Natural killer cell (primary cell): ENCODE results near the gene NOMO2. TPM values are rescaled to one million over a fixed set of nuclear protein-coding genes. Genes with fewer than 3 reads are reported as not detected.
"Not testable (repeated sequence)": the region's sequence is repeated elsewhere in the genome, so short reads cannot be mapped to it uniquely, and the experiment has no call there.

ENCODE experiments used
- ATAC-seq, 3 donors: fragments of 150-1000 bp in 2 of 3; fragments of 200-7000 bp in 1 of 3; cut with Tn5 transposase; 1 replicate in 1 of 3; 2 replicates in 2 of 3; pipeline ENCODE4 v1.10.0; 2021; ENCODE audit warnings: mild to moderate bottlenecking in 2 of 3, moderate library complexity in 2 of 3
- DNase-seq, 2 donors: peaks; one replicate each; pipeline versions ENCODE4 v3.0.0 to v3.0.0-alpha.2; 2013 to 2021; ENCODE audit warnings: mixed read lengths in 1 of 2
- H3K27ac ChIP-seq: one replicate; pipeline ENCODE4 v1.5.1; 2013; ENCODE audit warnings: mild to moderate bottlenecking, low read length
- H3K27me3 ChIP-seq: one replicate; pipeline ENCODE4 v1.6.1; 2013; ENCODE audit warnings: low read length; ENCODE audit not compliant: control insufficient read depth, insufficient read depth
- H3K36me3 ChIP-seq: one replicate; pipeline ENCODE4 v1.6.1; 2013; ENCODE audit warnings: low read length; ENCODE audit not compliant: control insufficient read depth, insufficient read depth
- H3K4me1 ChIP-seq: one replicate; pipeline ENCODE4 v1.6.1; 2013; ENCODE audit warnings: low read length; ENCODE audit not compliant: control insufficient read depth, insufficient read depth
- H3K4me3 ChIP-seq: one replicate; pipeline ENCODE4 v1.5.1; 2013; ENCODE audit warnings: low read length
- H3K9me3 ChIP-seq: one replicate; pipeline ENCODE4 v1.6.1; 2013; ENCODE audit warnings: low read length; ENCODE audit not compliant: control insufficient read depth, insufficient read depth
- H3K27ac Mint-ChIP-seq, 2 donors: one replicate each; pipeline ENCODE4 v1.8.0; 2022; ENCODE audit warnings: mild to moderate bottlenecking in 2 of 2, mixed read lengths in 2 of 2, moderate library complexity in 1 of 2
- H3K27me3 Mint-ChIP-seq, 2 donors: one replicate each; pipeline ENCODE4 v1.8.0; 2022; ENCODE audit warnings: low read depth in 2 of 2, mixed read lengths in 2 of 2
- H3K36me3 Mint-ChIP-seq: one replicate; pipeline ENCODE4 v1.8.0; 2022; ENCODE audit warnings: mixed read lengths
- H3K4me1 Mint-ChIP-seq, 2 donors: one replicate each; pipeline ENCODE4 v1.8.0; 2022; ENCODE audit warnings: mixed read lengths in 2 of 2
- H3K4me3 Mint-ChIP-seq: one replicate; pipeline ENCODE4 v1.8.0; 2022; ENCODE audit warnings: mild to moderate bottlenecking, moderate library complexity, mixed read lengths
- H3K9me3 Mint-ChIP-seq, 2 donors: one replicate each; pipeline ENCODE4 v1.8.0; 2022; ENCODE audit warnings: mixed read lengths in 2 of 2
- WGBS: methylation state at CpG from one replicate; pipeline ENCODE4 v1.1.7; 2013; ENCODE audit warnings: missing lambda C conversion rate; ENCODE audit not compliant: insufficient coverage; 5-methylcytosine and 5-hydroxymethylcytosine counted together
- intact Hi-C: fragments of 100-400 bp; cut with micrococcal nuclease; formaldehyde crosslinking; loops from one replicate; pipeline ENCODE4 v1.14.2; 2022
- total RNA-seq, 4 donors: library from RNA; stranded (reverse); fragments of 120-200 nt in 1 of 4; gene quantifications; one replicate each; pipeline versions ENCODE4 v1.2.3 to v1.2.4, GENCODE V29; 2013 to 2022

Gene NOMO2
- total RNA-seq, 3 donors from 2014 or later (not counting 1 experiment from before 2014, with no cell fraction given), result 67.7 to 105 (median 73.5) TPM

DNA sequence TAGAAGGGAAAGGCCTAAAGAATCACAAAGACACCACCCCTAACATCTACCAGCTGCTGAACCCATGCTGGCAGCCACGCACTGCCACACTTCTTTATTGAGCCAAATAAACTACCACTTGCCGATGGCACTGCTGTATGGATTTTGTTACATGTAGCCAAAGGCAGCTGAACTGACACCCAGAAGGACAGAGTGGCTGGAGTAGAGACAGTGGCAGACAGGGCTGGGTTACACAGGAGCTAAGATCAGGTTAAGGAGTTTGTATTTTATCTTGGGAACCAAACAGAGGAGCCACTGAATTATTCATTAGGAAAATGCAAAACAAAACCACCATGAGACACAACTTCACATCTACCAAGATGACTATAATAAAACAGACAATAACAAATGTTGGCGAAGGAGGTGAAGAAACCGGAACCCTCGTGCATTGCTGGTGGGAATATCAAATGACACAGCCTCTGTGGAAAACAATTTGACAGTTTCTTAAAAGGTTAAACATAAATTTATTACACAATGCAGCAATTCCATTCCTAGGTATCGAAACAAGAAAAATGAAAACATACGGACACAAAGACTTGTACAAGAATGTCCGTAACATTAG lies 35.9 kb downstream of the NOMO2 start:
- H3K36me3 Mint-ChIP-seq, H3K9me3 Mint-ChIP-seq, H3K4me3 ChIP-seq, DNase-seq, H3K27ac ChIP-seq, ATAC-seq, H3K9me3 ChIP-seq, H3K4me1 Mint-ChIP-seq, H3K4me3 Mint-ChIP-seq, H3K27ac Mint-ChIP-seq, H3K36me3 ChIP-seq, intact Hi-C loops, H3K27me3 Mint-ChIP-seq, H3K27me3 ChIP-seq, H3K4me1 ChIP-seq: not testable (repeated sequence)
- WGBS, result no CpG with 5 or more reads among the region's 8 CpGs

DNA sequence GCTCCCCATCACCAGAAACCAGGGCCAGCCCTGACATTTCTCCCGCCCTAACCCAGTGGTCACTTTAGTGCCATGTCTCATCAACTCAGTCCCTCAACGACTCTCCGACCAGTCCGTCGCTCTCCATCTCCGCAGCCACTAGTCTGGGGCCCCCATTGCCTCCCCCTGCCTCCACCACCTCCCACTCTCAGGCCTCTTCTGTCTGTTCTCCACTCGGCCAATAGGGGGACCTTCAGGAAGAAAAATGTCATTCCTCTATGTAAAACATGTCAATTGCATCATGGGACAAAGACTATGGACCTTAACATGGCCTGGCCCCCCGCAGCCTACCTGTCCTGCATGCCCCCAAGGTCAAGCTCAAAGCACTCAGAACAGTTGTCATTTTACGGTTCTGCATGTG lies 39.3 kb downstream of the NOMO2 start:
- H3K27me3 Mint-ChIP-seq, DNase-seq, H3K27me3 ChIP-seq, H3K4me1 Mint-ChIP-seq, intact Hi-C loops, ATAC-seq, H3K27ac Mint-ChIP-seq, H3K36me3 ChIP-seq, H3K9me3 Mint-ChIP-seq, H3K4me1 ChIP-seq, H3K9me3 ChIP-seq, H3K4me3 Mint-ChIP-seq, H3K4me3 ChIP-seq, H3K36me3 Mint-ChIP-seq, H3K27ac ChIP-seq: not testable (repeated sequence)
- no CpG with 5 or more reads among the region's 9 CpGs for WGBS

DNA sequence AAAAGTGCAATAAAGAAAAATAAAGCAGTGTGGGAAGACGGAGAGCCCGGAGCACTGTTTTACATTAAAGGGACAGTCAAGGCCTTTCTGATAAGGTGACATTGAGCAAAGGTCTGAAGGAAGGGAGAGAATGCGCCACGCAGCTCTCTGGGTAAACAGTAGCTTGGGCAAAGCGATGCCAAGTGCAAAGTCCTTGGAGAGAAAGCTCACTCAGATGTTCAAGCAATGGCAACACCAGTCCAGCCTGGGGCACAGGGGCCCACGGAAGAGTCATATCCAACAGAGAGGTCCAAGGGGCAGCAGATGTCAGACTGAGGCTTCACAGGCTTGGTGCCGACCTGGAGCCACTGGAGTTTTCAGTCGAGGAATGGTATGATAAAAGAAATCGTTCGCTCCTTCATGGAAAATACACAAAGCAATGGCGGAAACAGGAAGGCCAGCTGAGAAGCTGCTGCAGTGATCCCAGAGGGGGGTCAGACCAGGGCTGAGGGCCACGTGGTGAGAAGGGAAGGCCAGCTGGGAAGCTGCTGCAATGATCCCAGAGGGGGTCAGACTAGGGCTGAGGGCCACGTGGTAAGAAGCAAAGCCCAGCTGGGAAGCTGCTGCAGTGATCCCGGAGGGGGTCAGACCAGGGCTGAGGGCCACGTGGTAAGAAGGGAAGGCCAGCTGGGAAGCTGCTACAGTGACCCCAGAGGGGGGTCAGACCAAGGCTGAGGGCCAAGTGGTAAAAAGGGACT lies 40.3 kb downstream of the NOMO2 start:
- H3K9me3 Mint-ChIP-seq, intact Hi-C loops: not testable (repeated sequence)
- WGBS, result no CpG with 5 or more reads among the region's 15 CpGs

DNA sequence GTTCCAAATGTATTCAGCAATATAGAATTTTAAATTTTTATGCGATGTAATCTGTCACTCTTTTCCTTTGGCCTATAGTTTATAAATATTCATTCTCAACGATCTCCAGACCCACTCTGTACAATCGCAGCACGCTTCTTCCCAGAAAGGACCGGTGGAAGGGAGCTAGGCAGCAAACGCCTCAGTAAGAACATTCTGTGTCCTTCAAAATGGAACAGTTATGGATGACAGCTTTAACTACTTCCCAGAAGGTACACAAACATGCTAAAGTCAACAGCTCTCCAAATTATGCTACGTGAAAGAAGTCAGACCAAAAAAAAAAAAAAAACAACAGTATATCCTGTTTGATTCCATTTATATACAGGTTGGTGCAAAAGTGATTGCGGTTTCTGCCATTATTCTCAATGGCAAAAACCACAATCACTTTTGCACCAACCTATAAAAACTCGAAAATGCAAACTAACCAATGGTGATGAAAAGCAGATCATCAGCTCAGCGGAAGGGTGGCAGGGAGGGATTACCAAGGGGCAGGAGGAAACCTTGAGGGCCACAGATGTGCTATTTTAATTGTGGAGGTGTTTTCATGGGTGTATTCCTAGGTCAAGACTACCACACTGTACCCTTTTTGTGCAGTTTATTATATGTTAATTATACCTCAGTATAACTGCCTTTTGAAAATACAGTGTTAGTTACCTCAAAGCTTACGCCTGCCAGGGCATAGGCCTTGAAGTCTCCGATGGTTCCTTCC lies 43.2 kb downstream of the NOMO2 start:
- H3K36me3 Mint-ChIP-seq, H3K36me3 ChIP-seq, H3K27me3 ChIP-seq, H3K4me1 ChIP-seq, ATAC-seq, H3K4me3 Mint-ChIP-seq, H3K27ac Mint-ChIP-seq, intact Hi-C loops, H3K9me3 ChIP-seq, H3K27ac ChIP-seq, H3K27me3 Mint-ChIP-seq, H3K4me3 ChIP-seq, H3K9me3 Mint-ChIP-seq, H3K4me1 Mint-ChIP-seq, DNase-seq: not testable (repeated sequence)
- no CpG with 5 or more reads among the region's 12 CpGs for WGBS

More for the DNA sequence above, 40.3 kb downstream of the NOMO2 start:
- H3K9me3 ChIP-seq, H3K27ac Mint-ChIP-seq, H3K27me3 Mint-ChIP-seq, ATAC-seq, H3K27me3 ChIP-seq, H3K36me3 Mint-ChIP-seq, H3K4me1 ChIP-seq, H3K4me3 ChIP-seq, H3K4me1 Mint-ChIP-seq, H3K4me3 Mint-ChIP-seq, DNase-seq, H3K36me3 ChIP-seq, H3K27ac ChIP-seq: not testable (repeated sequence)

DNA sequence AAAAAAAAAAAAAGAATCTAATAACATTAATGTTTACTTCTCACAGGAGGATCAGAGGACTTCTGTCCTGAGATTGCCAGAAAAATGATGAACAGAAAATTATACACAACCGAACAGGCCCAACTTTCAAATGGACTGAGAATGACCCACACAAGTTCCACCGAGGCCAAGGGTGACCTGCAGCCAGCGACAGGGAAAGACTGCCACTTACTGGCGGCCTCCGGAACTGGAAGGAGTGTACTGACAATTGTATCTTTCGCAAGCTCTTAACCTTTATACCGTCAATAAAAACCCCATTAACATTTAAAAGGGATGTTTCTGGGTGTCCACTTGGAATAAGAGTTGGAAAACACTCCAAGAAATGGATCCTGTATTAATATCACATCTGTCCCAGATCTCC lies 63.5 kb downstream of the NOMO2 start:
- H3K9me3 Mint-ChIP-seq, H3K4me3 ChIP-seq, H3K27me3 ChIP-seq, DNase-seq, H3K27me3 Mint-ChIP-seq, H3K36me3 ChIP-seq, intact Hi-C loops, H3K4me1 Mint-ChIP-seq, H3K27ac Mint-ChIP-seq, H3K4me1 ChIP-seq, H3K9me3 ChIP-seq, H3K4me3 Mint-ChIP-seq, H3K27ac ChIP-seq, H3K36me3 Mint-ChIP-seq: not testable (repeated sequence)
- WGBS, result no CpG with 5 or more reads among the region's 7 CpGs
- peak; percentile 46 to 71 (median 59) for ATAC-seq

GRCh38 chr16:18497032-18497431 lies 64.9 kb downstream of the NOMO2 start:
- H3K27me3 Mint-ChIP-seq, H3K4me3 ChIP-seq, H3K36me3 ChIP-seq, H3K4me1 ChIP-seq, H3K27ac ChIP-seq, H3K27me3 ChIP-seq, intact Hi-C loops, H3K27ac Mint-ChIP-seq, DNase-seq, H3K9me3 ChIP-seq, H3K36me3 Mint-ChIP-seq, H3K4me1 Mint-ChIP-seq, ATAC-seq, H3K9me3 Mint-ChIP-seq, H3K4me3 Mint-ChIP-seq: not testable (repeated sequence)
- WGBS, result no CpG with 5 or more reads among the region's 5 CpGs

- DNase-seq, H3K4me1 ChIP-seq, H3K4me1 Mint-ChIP-seq, H3K27me3 ChIP-seq, H3K27ac ChIP-seq, H3K36me3 ChIP-seq, H3K27ac Mint-ChIP-seq, H3K9me3 ChIP-seq, H3K4me3 Mint-ChIP-seq, H3K9me3 Mint-ChIP-seq, intact Hi-C loops, H3K36me3 Mint-ChIP-seq, H3K27me3 Mint-ChIP-seq, H3K4me3 ChIP-seq: not testable (repeated sequence)
- no CpG with 5 or more reads among the region's 11 CpGs for WGBS
- ATAC-seq, result peak in 2 of 3 donors; percentile 50 to 55
Measured at GRCh38 chr16:18492118-18492897, 69.6 kb downstream of the NOMO2 start.
